Measurements from ENCODE around the gene HMCES.
"Not testable (repeated sequence)": the region's sequence is repeated elsewhere in the genome, so short reads cannot be mapped to it uniquely, and the experiment has no call there.

Gene HMCES

DNA sequence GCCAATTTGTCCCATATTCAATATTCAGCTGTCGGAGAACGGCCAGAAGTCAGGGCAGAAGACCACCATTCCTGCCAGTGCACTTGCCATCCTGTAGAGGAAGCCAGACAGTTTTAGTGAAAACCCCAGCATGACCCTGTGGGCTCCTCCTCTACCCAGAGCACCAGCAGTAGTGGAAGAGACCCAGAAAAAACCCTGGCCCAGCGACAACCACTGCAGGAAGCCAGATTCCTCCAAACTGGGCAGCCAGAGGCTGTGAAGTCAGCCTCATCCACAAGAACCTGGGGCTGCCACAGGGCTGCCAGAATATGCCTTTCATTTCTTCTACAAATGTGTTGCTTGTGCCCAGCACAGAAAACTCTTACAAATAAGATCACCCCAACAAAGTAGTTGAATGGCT, 67.3 kb downstream of the HMCES start:
- in situ Hi-C loops (cut with MboI; ENCODE audit: low sequenced_read_pairs): no loop called here

GRCh38 chr3:129346695-129347457, 68.2 kb downstream of the HMCES start:
- in situ Hi-C loops (cut with MboI; ENCODE audit: low sequenced_read_pairs): no loop called here

DNA sequence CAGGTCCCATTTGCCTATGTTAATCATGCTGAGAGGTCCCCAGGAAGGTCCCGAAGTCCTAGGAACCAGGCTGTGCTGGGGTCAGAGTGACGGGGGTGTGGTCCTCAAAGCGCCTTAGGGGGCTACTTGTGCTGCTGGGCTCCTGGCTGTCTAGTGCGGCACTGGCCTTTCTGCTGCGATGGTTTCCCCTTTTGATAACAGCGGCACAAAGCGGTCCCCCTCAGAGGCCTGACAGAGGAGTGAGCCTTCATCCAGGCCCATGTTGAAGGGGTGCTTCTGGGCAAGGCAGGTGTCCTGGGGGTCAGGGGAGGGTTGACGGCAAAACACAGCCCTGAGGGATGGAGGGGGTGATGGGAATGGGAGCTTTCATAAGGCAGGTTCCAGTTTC, 68.8 kb downstream of the HMCES start:
- in situ Hi-C loops (cut with MboI; ENCODE audit: low sequenced_read_pairs): no loop called here

DNA sequence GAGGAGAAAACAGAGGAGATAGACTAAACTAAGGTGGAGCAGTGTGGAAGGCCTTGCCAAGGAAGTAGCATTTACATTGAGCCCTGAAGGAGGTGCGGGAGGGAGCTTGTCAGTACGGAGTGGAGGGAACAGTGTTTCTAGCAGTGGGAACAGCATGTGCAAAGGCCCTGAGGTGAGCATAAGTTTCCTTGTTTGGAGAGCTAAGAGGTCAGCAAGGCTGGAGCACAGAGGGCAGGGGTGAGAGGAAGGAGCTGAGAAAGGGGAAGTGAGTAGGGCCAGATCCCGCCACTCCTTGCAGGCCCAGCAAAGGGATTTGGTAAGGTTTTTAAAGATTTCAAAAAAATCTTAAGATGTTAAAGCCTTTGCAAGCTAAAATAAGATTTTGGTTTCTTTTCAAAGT, 70.1 kb downstream of the HMCES start:
- in situ Hi-C loops (cut with MboI; ENCODE audit: low sequenced_read_pairs): no loop called here

DNA sequence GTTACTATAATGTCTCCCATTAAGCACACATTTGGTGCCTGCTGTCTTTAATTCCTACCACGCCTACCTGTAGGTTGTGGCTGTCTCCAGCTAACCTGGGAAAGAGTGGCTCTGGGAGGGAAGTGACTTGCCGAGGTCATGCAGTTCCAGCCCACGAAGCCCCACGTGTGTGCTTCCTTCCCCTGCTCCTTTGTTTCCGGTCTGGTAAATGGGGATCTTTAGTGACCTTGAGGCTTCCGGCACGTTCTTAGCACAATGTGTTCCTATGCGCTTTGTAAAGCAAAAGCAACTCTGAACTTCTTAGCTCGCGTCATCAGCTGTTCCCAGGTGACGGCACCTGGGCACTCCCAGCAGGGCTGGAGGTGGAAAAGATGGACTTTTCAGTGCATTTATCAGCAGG, 70.5 kb downstream of the HMCES start:
- in situ Hi-C loops (cut with MboI; ENCODE audit: low sequenced_read_pairs): not testable (repeated sequence)

GRCh38 chr3:129349791-129350190, 71.1 kb downstream of the HMCES start:
- in situ Hi-C loops (cut with MboI; ENCODE audit: low sequenced_read_pairs): no loop called here

DNA sequence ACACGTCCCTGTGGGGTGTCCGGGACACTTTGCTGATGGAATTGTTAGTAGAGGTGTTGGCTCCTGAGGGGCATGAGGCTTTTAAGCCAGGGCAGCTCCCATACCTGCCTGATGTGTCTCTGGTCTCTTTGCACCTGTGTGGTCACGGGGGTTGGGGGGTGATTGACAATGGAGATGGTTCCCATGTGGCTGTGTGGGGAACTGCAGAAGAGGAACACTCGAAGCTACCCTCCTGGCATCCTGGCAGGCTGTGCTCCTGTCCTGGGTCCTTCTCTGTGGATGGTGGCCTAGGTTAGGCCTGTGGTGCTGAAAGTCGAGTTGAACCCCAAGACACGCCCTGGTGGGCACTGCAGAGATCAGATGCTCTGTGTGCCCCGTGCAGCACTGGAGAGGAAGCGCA, 73.4 kb downstream of the HMCES start:
- in situ Hi-C loops (cut with MboI; ENCODE audit: low sequenced_read_pairs): no loop called here

DNA sequence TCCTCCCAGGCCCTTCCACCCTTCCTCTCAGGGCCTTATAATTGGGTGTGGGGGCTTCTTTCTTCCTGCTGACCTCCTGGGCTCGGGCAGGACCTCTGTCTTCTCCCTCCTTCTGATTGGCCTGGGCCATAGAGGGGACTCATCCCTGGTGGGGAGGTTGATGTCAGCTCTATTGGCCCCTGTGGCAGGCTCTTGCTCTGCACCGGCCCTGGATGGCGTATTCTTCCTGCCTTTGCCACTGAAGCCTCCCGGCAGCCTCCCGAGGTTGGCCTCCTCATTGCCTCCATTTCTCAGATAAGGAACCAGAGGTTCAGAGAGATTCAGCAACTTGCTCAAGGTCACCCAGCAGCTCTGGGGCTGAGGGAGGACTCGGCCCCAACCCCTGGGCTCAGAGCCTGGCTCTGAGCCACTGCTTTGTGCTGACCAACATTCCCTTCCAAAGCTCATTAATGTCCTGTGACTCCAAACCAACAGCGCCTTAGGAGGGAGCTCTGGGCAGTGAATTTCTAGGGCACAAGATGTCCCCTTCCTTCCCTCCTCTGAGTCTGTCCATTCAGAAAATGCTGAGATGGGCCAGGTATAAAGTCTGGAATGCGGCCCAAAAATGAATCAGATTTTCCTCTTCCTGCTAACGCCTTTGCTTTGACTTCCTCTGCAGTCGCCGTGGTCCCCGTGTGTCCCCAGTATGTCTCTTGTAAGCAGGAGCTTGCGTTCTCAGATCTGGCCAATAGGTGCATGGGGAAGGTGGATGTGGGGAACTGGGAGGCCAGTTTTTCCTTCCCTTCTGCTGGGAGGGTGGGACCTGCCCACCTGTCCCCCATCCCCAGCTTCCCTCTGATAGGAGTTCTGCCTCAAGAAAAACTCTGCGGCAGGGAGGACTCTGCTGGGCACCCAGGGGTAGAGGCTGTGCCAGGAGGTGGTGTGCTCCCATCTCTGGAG, 74.2 kb downstream of the HMCES start:
- in situ Hi-C loops (cut with MboI; ENCODE audit: low sequenced_read_pairs): no loop called here

GRCh38 chr3:129353589-129353941, 74.9 kb downstream of the HMCES start:
- in situ Hi-C loops (cut with MboI; ENCODE audit: low sequenced_read_pairs): no loop called here
